ENCODE data around the gene IER5. TPM values are rescaled to one million over a fixed set of nuclear protein-coding genes. Genes with fewer than 3 reads are reported as not detected.

IER5 gene
- total RNA-seq, 1 donor from 2014 or later = 20.5 TPM

GRCh38 chr1:181075766-181076350, 12.6 kb upstream of the IER5 start:
- no peak for DNase-seq (ENCODE audit: low spot score)
- intact Hi-C loops (cut with DNase I) = no loop called here

GRCh38 chr1:181076852-181077251, 11.6 kb upstream of the IER5 start:
- intact Hi-C loops (cut with DNase I) = no loop called here
- DNase-seq (ENCODE audit: low spot score) = no peak

- intact Hi-C loops (cut with DNase I) = no loop called here
- no peak for DNase-seq (ENCODE audit: low spot score)
Measured at GRCh38 chr1:181077576-181078242, 10.8 kb upstream of the IER5 start.

GRCh38 chr1:181079382-181079781, 9.1 kb upstream of the IER5 start:
- no peak for DNase-seq (ENCODE audit: low spot score)
- intact Hi-C loops (cut with DNase I) = no loop called here

GRCh38 chr1:181079920-181080319, 8.6 kb upstream of the IER5 start:
- DNase-seq (ENCODE audit: low spot score) = no peak
- intact Hi-C loops (cut with DNase I) = loop anchor here (5.0 to 10.0 kb wide), 2 partner anchors 43 to 345 kb away; no protein-coding TSS in a partner anchor

GRCh38 chr1:181080556-181080955, 7.9 kb upstream of the IER5 start:
- DNase-seq (ENCODE audit: low spot score) = no peak
- intact Hi-C loops (cut with DNase I) = loop anchor here (5.0 to 10.0 kb wide), 2 partner anchors 43 to 344 kb away; no protein-coding TSS in a partner anchor

GRCh38 chr1:181081395-181081794, 7.1 kb upstream of the IER5 start:
- DNase-seq (ENCODE audit: low spot score) = no peak
- intact Hi-C loops (cut with DNase I) = loop anchor here (5.0 to 10.0 kb wide), 2 partner anchors 44 to 343 kb away; no protein-coding TSS in a partner anchor

- DNase-seq (ENCODE audit: low spot score) = no peak
- intact Hi-C loops (cut with DNase I) = loop anchor here (1.0 to 10.0 kb wide), 3 partner anchors 47 to 341 kb away; no protein-coding TSS in a partner anchor
Measured at GRCh38 chr1:181083842-181084605, 4.5 kb upstream of the IER5 start.

GRCh38 chr1:181084606-181084969, 3.9 kb upstream of the IER5 start:
- no peak for DNase-seq (ENCODE audit: low spot score)
- intact Hi-C loops (cut with DNase I) = loop anchor here (1.0 to 10.0 kb wide), 3 partner anchors 47 to 340 kb away; no protein-coding TSS in a partner anchor

- DNase-seq (ENCODE audit: low spot score) = no peak
- intact Hi-C loops (cut with DNase I) = loop anchor here (5.0 to 10.0 kb wide), 3 partner anchors 159 to 454 kb away; partner anchors contain the start of gene XPR1
Measured at GRCh38 chr1:181086091-181086490, 2.4 kb upstream of the IER5 start.

GRCh38 chr1:181086926-181087325, 1.6 kb upstream of the IER5 start:
- intact Hi-C loops (cut with DNase I) = loop anchor here (5.0 to 10.0 kb wide), 3 partner anchors 160 to 455 kb away; partner anchors contain the start of gene XPR1
- DNase-seq (ENCODE audit: low spot score) = no peak

GRCh38 chr1:181087400-181087901, 1.0 kb upstream of the IER5 start:
- intact Hi-C loops (cut with DNase I) = loop anchor here (5.0 to 10.0 kb wide), 3 partner anchors 160 to 455 kb away; partner anchors contain the start of gene XPR1
- no peak for DNase-seq (ENCODE audit: low spot score)

GRCh38 chr1:181089017-181089675, 646 bp downstream of the IER5 start:
- intact Hi-C loops (cut with DNase I) = loop anchor here (2.0 to 10.0 kb wide), 5 partner anchors 64 to 457 kb away; partner anchors contain the start of genes STX6 and XPR1
- no peak for DNase-seq (ENCODE audit: low spot score)

- DNase-seq (ENCODE audit: low spot score) = peak; percentile 88
- intact Hi-C loops (cut with DNase I) = loop anchor here (1.0 to 10.0 kb wide), 6 partner anchors 16 to 458 kb away; partner anchors contain the start of genes STX6 and XPR1
Measured at GRCh38 chr1:181089676-181090544, 1.4 kb downstream of the IER5 start.

- no peak for DNase-seq (ENCODE audit: low spot score)
- intact Hi-C loops (cut with DNase I) = loop anchor here (1.0 kb wide), 1 partner anchor 16 kb away; no protein-coding TSS in a partner anchor
Measured at GRCh38 chr1:181090641-181091126, 2.2 kb downstream of the IER5 start.

- intact Hi-C loops (cut with DNase I) = no loop called here
Measured at GRCh38 chr1:181091309-181092040, 3.0 kb downstream of the IER5 start.

GRCh38 chr1:181092056-181092455, 3.6 kb downstream of the IER5 start:
- no peak for DNase-seq (ENCODE audit: low spot score)
- intact Hi-C loops (cut with DNase I) = no loop called here

More at GRCh38 chr1:181091309-181092040, 3.0 kb downstream of the IER5 start:
- no peak for DNase-seq (ENCODE audit: low spot score)

Measured in cardiac septum (tissue), 1 donor.